ENCODE measurements around the gene MIAT. TPM values are rescaled to one million over a fixed set of nuclear protein-coding genes. Genes with fewer than 3 reads are reported as not detected.

MIAT gene
- total RNA-seq, 1 donor from 2014 or later: 0.53 TPM

DNA sequence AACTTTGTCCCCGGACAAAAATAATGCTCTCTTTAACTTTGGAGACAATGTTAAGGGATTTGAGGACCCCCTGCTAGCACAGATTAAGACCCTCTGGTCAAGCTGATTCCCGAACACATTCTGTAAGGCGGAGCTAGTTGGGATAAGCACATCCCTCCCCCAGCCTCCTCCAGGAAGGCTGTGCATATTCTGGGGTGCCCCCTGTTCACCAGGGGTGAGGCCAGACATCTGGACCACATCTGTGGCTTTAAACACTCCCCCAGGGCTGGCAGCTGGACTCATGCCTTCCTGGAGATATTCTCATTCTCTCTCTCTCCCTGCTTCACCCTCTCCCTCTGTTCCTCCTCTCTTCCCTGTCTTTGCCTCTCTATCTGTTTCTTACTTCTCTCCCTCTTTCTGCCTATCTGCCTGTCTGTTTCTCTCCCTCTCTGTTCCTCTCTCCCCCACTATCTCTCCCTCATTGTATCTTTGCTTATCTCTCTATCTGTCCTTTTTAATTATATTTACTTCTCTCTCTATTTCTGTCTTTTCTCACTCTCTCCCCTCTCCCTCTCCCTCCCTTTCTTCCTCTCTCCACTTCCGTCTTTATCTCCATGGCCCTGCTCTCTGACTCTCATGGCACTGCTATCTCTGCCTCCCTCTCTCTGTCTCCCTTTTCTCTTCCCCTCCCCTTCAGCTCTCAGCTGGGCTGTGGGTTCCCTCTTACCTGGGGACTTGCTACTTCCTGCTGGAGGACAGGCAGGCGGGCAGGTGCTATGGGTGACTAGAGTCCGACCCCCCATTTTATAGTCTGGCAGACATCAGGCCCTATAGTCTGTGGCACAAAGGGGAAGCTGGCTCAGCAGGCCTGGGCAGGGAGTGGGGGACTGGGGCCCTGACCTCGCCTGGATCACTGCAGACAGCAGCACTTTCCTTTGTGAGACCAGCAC lies 39.9 kb upstream of the MIAT start, which contains the start of gene CRYBB1:
Gene CRYBB1, minus strand, starts transcription at position 757 of the 929 bp plus-strand sequence. CDS start 1,708 bp downstream, outside the sequence.
- H3K27me3 ChIP-seq (ENCODE audit: control insufficient read depth, insufficient read depth, low read length): peaks cover 2% of the 10 kb centered on the region
- no peaks in the 10 kb centered on the region for H3K36me3 ChIP-seq (ENCODE audit: control insufficient read depth, insufficient read depth, low read length)
- no peak within 1 kb of the TSS for H3K4me3 ChIP-seq (ENCODE audit: low read depth, low read length)
- TF ChIP-seq, protein P1, sequence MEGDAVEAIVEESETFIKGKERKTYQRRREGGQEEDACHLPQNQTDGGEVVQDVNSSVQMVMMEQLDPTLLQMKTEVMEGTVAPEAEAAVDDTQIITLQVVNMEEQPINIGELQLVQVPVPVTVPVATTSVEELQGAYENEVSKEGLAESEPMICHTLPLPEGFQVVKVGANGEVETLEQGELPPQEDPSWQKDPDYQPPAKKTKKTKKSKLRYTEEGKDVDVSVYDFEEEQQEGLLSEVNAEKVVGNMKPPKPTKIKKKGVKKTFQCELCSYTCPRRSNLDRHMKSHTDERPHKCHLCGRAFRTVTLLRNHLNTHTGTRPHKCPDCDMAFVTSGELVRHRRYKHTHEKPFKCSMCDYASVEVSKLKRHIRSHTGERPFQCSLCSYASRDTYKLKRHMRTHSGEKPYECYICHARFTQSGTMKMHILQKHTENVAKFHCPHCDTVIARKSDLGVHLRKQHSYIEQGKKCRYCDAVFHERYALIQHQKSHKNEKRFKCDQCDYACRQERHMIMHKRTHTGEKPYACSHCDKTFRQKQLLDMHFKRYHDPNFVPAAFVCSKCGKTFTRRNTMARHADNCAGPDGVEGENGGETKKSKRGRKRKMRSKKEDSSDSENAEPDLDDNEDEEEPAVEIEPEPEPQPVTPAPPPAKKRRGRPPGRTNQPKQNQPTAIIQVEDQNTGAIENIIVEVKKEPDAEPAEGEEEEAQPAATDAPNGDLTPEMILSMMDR (IDR thresholded peaks at IDR 0.05; ENCODE audit: insufficient read depth, low read length, severe bottlenecking): no peak
- DNase-seq (ENCODE audit: low read depth): no peak
- FAIRE-seq: no peak

DNA sequence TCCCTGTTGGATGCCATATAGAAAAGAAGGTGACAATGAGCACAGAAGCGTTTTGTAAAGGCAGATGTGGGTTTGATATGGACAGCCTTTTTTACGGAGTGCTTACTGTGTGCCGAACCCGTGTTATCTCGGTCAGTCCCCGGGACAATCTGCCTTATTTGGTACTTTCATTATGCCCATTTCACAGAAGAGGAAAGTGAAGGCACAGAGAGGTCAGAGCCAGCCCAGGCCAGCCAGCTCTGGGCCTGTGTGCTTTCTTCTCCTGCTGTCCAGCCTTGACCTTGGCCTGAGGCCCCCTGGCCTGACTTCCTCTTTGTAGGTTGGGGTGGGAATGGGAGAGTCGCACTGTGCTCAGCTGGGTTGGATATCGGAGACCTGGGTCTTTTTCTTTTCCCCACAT lies 38.9 kb upstream of the MIAT start:
- no peak for DNase-seq (ENCODE audit: low read depth)
- FAIRE-seq: no peak
- Histone ChIP-seq H3K36me3 (ENCODE audit: control insufficient read depth, insufficient read depth, low read length) (no peaks in the 10 kb centered on the region), H3K27me3 (ENCODE audit: control insufficient read depth, insufficient read depth, low read length) (peaks cover 2% of the 10 kb centered on the region), H3K4me3 (ENCODE audit: low read depth, low read length) (no peak overlapping the region)
- TF ChIP-seq, protein P1 (IDR thresholded peaks at IDR 0.05; ENCODE audit: insufficient read depth, low read length, severe bottlenecking): no peak

DNA sequence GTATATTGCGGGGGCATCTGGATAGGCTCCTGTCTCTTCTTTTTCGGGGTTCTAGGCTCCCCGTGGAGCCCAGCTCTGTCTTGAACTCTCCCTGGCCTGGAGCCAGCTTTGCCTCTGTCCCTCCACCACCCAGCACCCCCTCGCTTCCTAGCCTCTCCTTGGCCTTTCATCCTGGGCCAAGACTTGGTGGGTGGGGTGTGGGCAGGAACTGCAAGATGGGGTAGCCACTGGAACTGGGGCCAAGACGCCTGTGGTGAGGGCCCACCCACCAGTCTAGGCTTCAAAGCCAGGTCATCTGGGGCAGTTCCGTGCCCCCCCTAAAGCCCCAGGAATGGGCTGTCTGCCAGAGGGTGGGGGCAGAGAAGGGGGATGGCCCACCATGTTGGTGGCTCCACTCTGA lies 37.9 kb upstream of the MIAT start:
- TF ChIP-seq, protein P1 (IDR thresholded peaks at IDR 0.05; ENCODE audit: insufficient read depth, low read length, severe bottlenecking): no peak
- no peak for FAIRE-seq
- Histone ChIP-seq H3K4me3 (ENCODE audit: low read depth, low read length) (no peak overlapping the region), H3K36me3 (ENCODE audit: control insufficient read depth, insufficient read depth, low read length) (no peaks in the 10 kb centered on the region), H3K27me3 (ENCODE audit: control insufficient read depth, insufficient read depth, low read length) (peaks cover 2% of the 10 kb centered on the region)
- DNase-seq (ENCODE audit: low read depth): no peak

DNA sequence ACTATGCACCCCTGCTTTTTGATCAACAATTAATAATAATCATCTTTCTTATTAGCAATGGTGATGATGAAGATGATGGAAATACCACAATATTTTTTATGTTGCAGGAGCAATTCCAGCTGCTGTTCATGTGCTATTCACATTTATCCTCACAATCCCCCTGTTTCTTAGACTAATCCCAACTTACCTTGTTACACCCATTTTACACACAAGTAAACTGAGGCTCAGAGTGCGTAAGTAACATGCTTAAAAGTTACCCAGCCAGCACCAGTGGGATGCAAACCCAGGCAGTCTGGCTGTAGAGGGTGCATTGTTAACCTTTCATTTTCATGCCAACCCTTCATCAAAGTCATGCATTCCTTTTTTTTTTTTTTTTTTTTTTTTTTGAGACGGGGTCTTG lies 37.2 kb upstream of the MIAT start:
- FAIRE-seq (no peak), DNase-seq (ENCODE audit: low read depth) (no peak)
- H3K4me3 ChIP-seq (ENCODE audit: low read depth, low read length): no peak overlapping the region
- H3K27me3 ChIP-seq (ENCODE audit: control insufficient read depth, insufficient read depth, low read length): no peaks in the 10 kb centered on the region
- TF ChIP-seq, protein P1 (IDR thresholded peaks at IDR 0.05; ENCODE audit: insufficient read depth, low read length, severe bottlenecking): no peak
- H3K36me3 ChIP-seq (ENCODE audit: control insufficient read depth, insufficient read depth, low read length): no peaks in the 10 kb centered on the region

GRCh38 chr22:26621663-26622062 lies 35.7 kb upstream of the MIAT start, which contains the start of gene CRYBA4:
CRYBA4 (plus strand) TSS chr22:26621963; CDS start chr22:26622597, 634 bp downstream.
- TF ChIP-seq, protein P1 (IDR thresholded peaks at IDR 0.05; ENCODE audit: insufficient read depth, low read length, severe bottlenecking): no peak
- DNase-seq (ENCODE audit: low read depth) (no peak), FAIRE-seq (no peak)
- no peak within 1 kb of the TSS for H3K4me3 ChIP-seq (ENCODE audit: low read depth, low read length)
- H3K27me3 ChIP-seq (ENCODE audit: control insufficient read depth, insufficient read depth, low read length): no peaks in the 10 kb centered on the region
- no peaks in the 10 kb centered on the region for H3K36me3 ChIP-seq (ENCODE audit: control insufficient read depth, insufficient read depth, low read length)

All from bronchial epithelial cell (primary cell).